NCI-H1930 (cell line): ENCODE results near the gene VPS13D.

Source experiments
- DNase-seq, 2 experiments: peaks; one replicate each; lab custom pipeline; 2025; lab: John Stamatoyannopoulos, UW

Gene VPS13D

DNA sequence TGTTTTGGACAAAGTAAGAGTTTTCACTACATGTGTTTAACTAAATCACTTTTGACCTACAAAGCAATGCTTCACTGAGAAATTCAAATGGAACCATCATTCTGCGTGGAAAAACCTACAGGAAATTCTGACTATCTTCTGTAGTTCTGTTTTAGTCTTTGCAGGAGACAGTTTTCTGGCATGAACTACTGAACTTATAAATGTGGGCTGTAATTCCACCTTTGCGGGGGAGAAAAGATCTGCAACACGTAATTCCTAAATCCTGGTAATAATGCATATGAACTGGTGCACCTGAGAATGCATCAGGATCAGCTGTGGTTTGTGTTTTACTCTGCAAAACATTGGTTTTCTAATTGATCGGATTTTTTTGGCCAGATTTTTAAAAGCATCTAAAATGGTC is 106.0 kb downstream of the VPS13D start:
- DNase-seq: no peak

DNA sequence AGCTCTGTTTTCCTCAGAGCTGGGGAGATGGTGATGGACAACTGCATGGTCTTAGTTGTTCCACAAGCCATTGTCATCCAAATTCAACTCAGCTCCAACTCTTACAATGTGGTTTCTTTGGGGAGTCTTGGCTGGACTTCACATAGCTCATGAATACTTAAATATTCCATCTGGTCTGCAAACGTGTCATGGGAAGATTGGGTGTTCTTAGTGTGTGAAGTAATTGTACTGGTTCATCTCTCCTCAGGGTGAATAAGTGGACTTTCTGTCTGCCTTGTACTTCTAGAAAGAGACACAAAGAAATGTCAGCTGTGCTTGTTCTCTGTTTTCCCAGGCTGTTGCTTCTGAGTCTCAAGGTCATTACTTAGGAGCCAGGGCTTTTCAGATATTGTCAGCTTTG is 106.6 kb downstream of the VPS13D start:
- DNase-seq: no peak

DNA sequence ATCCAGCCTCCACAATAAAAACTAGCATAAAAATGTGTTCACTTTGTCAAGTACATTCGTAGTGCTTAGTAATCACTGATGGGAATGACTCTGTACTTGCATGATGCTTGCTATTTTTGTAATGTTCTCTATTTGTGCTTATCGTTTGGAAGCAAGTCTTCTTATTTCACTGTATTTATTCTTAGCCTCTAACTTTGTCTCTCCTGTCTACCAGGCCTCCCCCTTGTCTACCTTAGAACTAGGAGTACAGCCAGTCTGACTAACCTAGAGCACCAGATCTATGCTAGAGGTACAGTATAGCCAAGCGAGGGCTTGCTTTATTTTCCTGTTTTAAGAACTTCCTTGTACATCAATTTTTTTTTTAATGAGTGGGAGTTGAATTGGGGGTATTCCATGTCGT is 108.2 kb downstream of the VPS13D start:
- no peak for DNase-seq

DNA sequence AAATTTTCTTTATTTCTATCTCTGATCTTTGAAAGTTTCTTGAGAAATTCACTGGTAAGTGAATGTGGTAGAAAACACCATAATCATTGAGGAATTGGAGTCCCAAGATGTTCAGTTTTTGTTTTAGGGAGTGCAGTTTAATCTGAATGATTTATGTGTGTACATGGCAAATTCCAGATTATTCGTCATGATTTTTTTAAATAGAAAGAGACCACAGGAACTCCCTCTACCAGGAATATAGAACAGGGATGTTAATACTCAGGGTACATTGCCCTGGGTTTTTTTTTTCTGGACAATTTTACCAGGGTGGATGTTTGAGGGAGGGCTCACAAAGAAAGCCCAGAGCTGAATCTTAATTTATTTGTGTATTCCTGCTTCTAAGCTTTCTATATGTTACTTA is 109.0 kb downstream of the VPS13D start:
- DNase-seq: no peak

DNA sequence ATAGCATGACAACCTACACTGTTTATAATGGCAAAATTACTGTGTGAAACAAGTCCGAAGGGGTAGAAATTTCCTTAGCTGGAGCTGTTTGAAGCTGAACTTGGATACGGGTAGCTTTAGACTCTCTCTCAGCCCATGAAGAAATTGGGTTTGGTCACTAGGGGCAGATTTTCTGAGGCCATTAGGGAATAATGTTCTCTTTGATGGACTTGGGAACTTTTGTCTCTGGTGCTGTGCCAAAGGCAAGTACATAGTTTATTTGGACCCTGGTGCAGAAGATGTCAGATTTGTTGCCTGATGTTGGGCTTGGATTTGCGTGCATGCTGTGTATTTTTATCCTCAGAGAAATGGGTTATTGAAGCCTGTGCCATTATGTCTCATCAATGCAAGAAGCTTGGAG is 109.6 kb downstream of the VPS13D start:
- peak; percentile 58 to 69 for DNase-seq

DNA sequence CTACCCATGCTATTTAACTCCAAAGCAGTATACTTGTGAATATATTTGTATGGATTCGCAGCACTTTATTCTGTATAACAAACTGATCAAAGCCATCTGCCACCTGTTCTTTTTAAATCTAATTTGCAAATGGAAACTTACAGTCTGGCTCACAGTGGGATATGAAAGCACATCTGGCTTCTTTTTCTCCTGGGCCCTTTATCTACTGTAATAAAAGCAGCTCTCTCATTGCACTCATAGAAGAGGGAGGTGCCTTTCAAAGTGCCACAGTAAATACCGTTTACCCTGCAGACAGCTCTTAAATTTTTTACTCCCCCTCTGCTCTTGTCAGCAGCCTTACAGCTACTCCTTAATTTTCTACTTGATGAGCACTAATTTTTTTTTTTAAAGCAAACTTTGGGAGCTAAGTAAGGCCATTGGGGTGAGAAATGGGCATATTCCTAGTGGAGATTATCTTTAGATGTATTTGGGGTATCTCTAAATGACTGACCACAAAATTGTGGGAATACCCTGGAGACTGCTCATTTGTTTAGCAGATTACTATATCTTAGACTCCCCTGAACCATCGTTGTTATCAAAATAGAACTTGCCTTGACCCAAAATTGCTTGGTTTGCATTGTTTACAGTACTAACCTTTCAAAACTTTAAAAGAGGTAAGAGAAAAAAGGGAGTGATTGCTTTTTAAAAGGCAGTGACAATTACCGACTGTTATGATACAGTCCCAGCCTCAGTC is 110.1 kb downstream of the VPS13D start:
- peak; percentile 58 to 77 for DNase-seq

DNA sequence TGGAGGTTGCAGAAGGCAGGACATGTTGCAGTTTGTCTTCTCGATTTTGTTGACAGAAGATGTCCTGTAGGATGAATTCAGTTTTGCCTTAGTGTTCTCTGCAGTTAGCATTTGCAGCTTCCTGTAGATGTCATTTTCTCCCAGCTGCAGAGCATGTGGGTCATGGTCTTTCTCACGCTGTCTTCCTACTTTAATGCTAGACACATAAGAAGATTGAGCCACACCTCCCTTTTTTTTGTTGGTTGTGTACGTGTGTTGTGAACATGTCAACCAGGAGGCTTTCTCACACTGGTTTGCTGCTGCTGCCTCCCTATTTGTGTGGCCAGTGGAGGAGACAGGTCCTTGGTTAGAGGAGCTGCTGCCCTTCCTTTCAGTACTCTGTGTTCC is 110.7 kb downstream of the VPS13D start:
- no peak for DNase-seq

DNA sequence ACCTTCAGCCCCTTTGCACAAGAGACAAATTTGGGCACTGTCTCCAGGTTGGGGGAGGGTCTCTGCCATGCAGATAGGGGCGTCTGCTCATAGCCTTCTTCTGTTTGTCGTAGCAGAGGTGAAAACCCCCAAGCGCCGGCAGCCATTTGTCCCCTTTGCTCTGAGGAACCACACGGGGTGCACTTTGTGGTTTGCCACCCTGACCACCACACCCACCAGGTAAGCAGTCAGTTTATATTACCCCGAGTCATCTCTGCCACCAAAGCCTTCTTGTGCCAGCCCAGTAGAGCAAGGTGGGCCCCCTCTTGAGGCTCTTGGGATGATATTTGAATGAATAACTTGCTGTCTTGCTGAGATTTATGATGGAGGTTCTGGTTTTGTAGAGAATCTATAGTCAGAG is 111.8 kb downstream of the VPS13D start:
- DNase-seq: no peak

DNA sequence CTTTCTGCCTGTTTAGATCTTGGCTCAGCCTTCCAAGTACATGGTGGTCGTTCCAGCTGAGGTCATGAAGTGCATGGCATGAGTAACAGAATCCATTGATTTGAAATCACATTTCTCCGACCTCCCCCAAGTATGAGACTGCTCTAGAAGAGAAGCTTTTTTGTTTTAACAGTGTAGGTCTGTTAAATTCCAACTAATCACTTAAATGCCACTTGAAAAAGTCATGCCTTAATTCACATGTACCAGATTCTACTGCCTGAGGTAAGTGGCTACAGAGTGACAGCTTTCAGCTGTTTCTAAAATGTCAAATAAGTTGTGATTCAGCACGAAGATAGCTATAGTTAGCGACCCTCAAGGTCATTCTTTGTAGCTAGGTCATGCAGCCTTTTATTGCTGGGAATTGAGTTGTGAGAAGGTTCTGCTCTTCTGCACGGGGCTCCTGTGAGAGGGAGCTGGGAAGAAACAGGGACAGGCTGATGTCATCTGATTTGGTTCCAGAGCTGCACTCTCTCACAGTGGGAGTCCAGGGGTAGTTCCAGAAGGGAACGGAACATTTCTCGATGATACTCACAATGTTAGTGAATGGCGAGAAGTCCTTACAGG is 112.7 kb downstream of the VPS13D start:
- no peak for DNase-seq

DNA sequence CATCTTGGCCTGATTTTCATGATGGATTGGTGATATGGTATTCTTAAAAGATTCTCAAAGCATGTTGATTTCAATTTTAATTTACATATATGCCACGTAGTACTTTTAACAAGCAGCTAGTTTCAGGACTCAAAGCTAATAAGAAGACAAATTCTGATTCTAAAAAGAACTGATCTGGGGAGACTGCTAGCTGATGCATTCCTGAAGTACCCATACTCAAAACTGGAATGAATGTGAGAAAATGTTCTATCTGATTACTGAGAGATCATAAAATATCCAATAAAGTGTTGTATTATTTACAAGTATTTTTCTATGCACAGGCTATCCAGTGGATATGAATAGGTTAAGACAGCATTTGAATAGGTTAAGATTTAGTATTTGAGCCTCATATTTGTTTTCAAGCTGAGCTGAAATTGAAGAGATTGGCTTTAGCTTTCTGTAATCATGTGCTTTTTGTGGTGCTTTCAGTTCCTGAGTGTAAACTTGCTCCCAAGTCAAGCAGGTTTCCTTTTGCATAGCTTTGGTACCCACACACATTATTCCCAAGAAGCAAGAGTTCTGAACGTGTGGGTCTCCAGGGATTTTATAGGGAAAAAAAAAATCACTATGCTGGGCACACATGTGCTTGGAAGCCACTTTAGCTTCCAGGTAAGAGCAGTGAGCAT is 114.1 kb downstream of the VPS13D start:
- no peak for DNase-seq

DNA sequence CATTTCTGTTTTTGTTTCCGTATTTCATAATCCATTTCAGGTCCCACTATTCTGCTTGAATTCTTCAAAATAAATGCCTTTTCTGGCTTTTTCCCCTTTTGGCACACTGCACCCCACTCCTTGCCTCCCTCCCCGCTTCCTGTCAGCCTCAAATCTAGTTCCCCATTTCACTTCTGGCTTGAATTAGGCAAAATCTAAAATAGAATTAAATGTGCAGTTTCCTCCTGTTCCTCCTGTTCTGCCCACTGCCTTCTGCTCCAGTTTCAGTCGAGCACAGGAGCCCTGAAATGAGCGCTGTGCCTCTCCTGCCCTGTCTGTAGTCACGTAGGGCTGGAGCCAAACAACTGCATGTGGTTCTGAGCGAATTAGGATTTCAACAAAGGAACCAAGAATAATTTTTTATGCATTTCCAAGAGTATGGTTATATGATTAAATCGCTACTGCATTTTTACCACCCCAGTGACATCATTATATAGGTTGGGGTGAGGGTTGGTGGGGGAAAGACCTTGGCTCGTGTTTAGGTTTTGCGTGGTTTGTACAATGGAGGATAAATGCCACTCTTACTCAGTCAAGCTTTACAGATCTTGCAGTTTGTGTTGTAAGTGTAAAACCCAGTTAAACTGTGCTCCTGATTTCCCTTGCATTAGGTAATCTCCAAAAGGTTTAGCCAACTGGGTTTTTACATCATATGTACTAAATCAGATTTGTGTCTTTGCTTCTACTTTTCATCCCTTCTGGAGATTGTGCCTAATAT is 114.9 kb downstream of the VPS13D start:
- no peak for DNase-seq

DNA sequence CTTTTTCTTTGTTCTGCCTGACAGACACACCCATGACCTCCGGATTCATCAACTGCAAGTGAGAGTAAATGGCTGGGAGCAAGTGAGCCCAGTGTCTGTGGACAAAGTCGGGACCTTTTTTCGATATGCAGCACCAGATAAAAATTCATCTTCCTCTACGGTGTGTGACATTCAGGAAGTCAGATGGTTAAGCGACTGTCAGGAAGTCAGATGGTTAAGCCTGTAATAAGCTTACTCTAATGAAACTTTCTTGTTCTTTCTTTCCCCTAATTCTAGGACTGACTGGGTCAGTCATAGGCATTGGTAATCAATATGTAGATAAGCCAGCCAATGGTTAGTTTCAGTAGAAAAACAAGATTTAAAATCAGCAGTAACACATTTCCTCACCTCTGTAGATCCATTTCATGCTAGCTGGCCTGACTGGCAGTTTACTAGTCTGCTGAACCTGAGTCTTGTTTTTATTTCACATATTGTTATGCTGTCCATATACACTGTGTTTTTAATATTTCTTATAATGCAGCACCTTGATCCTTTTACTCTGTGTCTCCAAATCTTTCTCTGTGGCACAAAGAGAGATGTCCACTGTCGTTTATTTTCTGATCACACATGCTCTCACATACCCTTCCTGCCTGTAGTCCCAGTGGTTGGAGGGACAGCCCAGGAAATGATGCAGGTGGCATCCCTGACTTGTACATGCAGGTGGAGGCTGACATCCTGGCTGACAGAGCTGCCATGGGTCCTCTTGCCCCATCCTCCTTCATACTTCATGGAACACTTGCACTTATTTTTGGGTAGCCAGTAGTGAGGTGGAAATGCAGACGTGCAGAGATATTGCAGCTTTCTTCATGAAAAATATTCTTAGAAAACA is 115.8 kb downstream of the VPS13D start:
- DNase-seq: no peak

DNA sequence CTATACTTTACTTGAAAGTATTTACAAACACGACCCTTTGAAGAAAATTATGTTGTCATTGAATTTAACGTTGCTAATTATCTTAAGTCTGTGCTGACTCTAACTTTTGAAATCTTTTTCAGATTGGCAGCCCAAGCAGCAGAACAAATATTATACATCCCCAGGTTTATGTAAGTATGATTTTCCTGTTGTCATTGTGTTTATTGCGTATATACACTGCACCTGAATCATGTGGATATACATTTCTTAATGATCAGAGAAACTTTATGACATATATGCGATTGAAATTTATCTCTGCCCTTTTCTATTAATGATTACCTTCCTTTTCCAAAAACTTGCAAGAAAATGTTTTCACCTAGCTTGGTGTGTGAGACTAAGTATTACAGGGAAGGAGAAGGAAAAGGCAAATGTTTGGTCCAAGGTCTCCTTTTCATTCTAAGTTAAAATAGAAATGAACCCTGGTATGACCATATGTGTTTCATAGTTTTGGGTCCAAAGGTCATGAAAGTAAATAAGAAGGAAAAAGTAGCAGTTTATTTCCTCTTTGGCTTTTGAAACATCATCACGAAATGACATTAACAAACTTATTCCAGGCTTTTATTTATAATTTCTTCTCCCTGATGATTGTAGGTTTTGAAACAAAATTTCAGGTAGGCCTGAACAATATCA is 116.8 kb downstream of the VPS13D start:
- no peak for DNase-seq

DNA sequence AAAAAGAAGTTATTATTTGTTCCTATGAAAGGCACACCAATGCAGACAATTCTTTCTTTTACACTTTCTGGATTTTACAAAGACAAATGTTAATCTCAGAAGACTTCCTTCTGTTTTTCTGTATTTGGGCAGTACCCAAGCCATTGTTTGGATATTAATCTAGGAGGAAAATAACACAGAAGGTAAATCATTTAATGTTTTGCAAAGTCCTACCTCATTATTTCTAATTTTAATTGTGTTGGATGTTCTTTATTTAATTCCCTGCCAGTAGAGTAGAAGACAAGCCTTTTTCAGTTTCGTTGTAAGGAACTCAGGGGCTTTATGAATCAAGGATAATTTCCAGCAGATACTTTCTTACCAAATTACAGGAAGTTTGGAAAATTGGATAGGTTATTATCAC is 118.3 kb downstream of the VPS13D start:
- no peak for DNase-seq

DNA sequence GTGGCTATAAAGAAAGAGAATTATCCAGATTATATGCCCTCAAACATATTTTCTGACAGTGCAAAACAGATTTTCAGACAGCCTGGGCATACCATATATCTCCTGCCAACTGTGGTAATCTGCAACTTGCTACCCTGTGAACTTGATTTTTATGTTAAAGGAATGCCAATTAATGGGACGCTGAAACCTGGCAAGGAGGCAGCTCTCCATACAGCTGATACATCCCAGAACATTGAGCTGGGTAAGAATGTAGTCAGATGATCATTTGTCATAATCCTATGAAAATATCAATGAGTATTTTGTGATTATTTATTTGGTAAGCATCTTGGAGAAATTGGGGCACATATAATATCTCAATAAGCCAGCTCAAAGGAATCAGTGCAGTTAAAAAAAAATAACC is 124.2 kb downstream of the VPS13D start:
- DNase-seq: no peak

DNA sequence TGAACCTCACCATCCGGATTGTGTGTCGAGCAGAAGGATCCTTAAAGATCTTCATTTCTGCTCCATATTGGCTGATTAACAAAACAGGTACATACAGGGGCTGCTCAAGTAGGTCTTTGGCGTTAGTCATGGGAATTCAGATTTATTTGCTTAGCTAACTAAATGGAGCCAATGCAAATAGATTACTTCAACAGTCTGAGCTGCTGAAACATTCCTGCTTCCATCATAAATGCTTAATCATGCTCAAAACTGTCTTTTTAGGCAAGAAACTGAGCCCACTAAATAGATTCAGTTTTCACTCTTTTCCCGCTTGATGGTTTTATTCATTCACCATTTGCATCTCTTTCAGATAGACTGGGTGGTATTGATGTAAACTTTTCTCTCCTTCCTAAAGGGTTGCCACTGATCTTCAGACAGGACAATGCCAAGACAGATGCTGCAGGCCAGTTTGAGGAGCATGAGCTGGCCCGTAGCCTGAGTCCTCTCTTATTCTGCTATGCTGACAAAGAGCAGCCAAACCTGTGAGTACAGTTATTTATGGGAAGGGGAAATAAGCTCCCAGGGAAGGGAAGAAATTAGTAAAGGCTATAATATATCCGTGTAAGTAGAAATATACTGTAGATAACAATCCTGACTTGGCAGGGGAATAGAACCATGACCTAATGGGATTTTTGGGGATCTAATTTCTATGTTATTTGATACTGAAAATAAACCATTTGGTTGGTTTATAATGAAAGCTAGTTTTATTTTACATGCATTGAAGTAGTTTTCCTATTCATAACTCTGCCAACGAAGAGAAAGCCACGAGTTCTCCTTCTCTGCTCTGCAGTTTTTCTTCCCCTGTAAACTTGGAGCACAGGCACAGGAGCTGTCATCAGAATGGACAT is 126.4 kb downstream of the VPS13D start:
- DNase-seq: no peak

DNA sequence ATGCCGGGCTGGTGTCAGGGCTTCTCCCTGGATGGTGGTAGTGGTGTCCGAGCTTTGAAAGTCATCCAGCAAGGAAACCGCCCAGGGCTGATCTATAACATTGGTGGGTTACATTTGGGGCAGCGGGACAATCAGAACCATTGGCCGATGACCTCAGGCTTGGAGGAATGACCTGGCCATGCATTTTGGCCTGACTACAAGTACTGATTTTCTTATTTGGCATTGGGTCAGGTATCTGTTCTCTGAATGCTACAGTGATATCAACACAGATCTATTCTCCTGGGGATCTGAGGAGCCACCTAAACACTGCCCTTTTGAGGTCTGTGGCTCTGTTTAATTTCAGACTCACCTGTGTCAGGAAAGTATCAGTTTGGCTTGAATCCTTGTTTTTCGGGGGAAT is 128.7 kb downstream of the VPS13D start:
- no peak for DNase-seq

DNA sequence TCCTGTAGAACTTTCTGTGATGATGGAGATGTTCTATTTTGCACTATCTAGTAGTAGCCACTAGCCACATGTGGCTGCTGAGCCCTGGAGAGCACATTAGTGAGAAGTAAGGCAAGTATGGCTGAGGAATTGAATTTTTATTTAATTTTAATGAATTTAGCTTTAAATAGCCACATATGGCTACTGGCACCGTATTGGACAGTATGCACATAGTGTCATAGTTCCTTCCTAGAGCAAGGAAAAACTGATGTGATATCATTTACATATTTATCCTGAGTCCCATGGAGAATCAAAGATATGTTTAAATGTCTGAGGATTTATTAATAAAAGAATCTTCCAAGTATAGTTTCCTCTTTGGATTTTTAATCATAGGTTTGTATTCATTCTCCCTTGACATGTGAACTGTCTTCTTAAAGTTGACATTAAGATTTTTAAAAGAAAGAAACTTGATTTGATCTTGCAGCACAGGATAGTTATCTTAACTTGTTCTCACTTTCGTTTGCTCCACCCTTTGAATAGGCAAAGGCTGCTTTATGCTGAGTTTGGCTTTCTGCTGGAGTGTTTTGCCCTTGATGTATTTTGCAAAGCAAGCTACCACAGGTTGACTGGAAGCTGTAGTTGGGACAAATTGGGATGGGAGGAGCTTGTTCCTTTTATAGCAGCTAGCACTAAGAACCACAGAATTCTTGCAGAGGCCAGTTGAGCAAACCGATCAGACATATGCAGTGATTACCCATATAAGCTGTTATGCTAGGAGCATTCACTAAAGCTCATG is 129.7 kb downstream of the VPS13D start:
- no peak for DNase-seq

DNA sequence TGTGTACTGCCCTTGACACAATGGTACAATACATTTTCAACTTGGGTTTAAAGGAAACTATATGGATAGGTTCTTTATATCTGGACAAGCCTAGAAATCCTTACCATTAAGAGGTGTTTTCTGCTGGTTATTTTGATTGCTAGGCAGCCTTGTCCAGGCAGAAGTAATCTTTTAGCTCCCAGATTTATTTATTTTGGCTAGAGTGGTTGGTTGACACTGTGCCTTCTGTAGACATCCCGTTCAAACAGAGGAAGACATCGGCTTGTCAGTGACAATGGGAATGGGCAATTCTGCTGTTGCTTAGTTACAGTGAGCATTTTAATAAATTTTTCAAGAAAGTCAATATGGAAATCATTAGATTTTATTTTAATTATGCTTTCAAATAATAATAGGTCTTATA is 138.8 kb downstream of the VPS13D start:
- no peak for DNase-seq
